GM10266 (cell line): ENCODE data around the gene GLB1L3.
A peak's percentile ranks its signal among the peaks of the same experiment; 100 is the strongest.
"Not testable (repeated sequence)": the region's sequence is repeated elsewhere in the genome, so short reads cannot be mapped to it uniquely, and the experiment has no call there.

ENCODE experiments used
- DNase-seq: peaks from one replicate; pipeline ENCODE4 v3.0.0; 2012; ENCODE audit errors: extremely low spot score
- CTCF ChIP-seq: IDR thresholded peaks from 2 replicates; pipeline ENCODE4 v1.5.1; 2012; ENCODE audit warnings: mild to moderate bottlenecking, low read depth; ENCODE audit not compliant: control insufficient read depth, insufficient read depth; ENCODE audit errors: missing control alignments

The GLB1L3 gene

GRCh38 chr11:134339756-134340155 is 63.6 kb downstream of the GLB1L3 start:
- DNase-seq, result no peak
- no peak for TF ChIP-seq CTCF

DNA sequence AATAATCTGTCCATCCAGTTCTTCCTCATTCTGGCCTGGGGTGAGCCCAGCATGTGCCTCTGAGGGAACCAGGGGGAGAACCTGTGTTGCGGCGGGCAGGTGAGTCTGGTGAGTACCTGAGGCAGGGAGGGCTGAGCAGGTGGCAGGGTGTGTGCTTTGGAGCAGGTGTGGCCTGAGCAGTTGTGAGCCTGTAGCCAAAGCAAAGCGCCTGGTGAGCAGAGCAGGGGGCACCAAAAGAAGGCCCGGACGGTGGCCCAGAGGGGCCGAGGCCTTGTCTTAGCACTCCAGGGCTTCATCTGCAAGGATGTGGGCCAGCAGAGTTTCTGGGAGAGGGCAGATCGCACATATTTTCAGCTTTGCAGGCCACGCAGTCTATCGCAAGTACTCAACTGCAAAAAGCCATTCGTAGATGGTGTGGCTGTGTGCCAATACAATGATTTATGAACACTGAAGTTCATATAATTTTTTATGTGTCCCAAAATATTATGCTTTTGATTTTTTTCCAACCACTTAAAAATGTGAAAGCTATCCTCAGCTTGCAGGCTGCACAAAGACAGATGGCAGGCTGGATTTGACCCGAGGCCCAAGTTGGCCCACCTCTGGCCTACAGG is 64.3 kb downstream of the GLB1L3 start:
- TF ChIP-seq CTCF, result no peak
- DNase-seq, result peak; percentile 10

GRCh38 chr11:134341805-134342571 is 65.8 kb downstream of the GLB1L3 start:
- TF ChIP-seq CTCF, result no peak
- DNase-seq, result peak; percentile 24

- DNase-seq, result peak; percentile 12
- TF ChIP-seq CTCF, result no peak
Observed at GRCh38 chr11:134342572-134343340, 66.6 kb downstream of the GLB1L3 start.

- TF ChIP-seq CTCF, result no peak
- DNase-seq, result no peak
Observed at GRCh38 chr11:134343646-134344045, 67.5 kb downstream of the GLB1L3 start.

- DNase-seq, result not testable (repeated sequence)
Observed at GRCh38 chr11:134344497-134345236, 68.5 kb downstream of the GLB1L3 start.

GRCh38 chr11:134345237-134345550 is 69.0 kb downstream of the GLB1L3 start:
- TF ChIP-seq CTCF, result no peak

More at GRCh38 chr11:134345237-134345550, 69.0 kb downstream of the GLB1L3 start:
- no peak for DNase-seq
